ENCODE measurements around the gene TOP2B. TPM values are rescaled to one million over a fixed set of nuclear protein-coding genes. Genes with fewer than 3 reads are reported as not detected.

TOP2B gene
- total RNA-seq, 1 donor from 2014 or later: 20.0 TPM

DNA sequence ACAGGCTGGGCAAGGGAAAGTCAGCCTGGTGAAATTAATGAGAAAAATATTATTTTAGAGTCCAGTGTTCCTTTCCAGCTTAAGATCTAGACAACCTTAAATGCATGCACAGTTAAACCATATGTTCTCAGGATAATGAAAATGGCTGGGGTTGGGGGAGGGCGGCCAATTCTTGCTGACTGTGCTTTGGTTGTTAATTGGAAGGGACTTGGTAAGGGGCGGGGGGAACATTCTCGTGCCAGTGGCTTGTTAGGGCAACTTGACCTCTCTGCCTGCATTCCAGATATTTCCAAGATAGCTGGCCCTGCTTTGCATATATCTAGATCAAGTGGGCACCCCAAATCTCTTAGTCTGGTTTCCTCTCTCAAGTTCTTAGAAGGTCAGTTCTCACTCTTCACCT lies 112.5 kb downstream of the TOP2B start:
- H3K4me3 ChIP-seq: no peak overlapping the region
- intact Hi-C loops (cut with DNase I): no loop called here
- no peaks in the 10 kb centered on the region for H3K27me3 ChIP-seq
- DNase-seq (ENCODE audit: low spot score in 2 of 2): no peak
- peaks cover 0 to 2% of the 10 kb centered on the region in 2 donors for H3K4me1 ChIP-seq
- no peak overlapping the region for H3K27ac ChIP-seq
- no peaks in the 10 kb centered on the region for H3K36me3 ChIP-seq
- no peaks in the 10 kb centered on the region for H3K9me3 ChIP-seq
- TF ChIP-seq, protein P1, sequence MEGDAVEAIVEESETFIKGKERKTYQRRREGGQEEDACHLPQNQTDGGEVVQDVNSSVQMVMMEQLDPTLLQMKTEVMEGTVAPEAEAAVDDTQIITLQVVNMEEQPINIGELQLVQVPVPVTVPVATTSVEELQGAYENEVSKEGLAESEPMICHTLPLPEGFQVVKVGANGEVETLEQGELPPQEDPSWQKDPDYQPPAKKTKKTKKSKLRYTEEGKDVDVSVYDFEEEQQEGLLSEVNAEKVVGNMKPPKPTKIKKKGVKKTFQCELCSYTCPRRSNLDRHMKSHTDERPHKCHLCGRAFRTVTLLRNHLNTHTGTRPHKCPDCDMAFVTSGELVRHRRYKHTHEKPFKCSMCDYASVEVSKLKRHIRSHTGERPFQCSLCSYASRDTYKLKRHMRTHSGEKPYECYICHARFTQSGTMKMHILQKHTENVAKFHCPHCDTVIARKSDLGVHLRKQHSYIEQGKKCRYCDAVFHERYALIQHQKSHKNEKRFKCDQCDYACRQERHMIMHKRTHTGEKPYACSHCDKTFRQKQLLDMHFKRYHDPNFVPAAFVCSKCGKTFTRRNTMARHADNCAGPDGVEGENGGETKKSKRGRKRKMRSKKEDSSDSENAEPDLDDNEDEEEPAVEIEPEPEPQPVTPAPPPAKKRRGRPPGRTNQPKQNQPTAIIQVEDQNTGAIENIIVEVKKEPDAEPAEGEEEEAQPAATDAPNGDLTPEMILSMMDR (IDR thresholded peaks at IDR 0.05): no peak

- Histone ChIP-seq H3K9me3 (no peaks in the 10 kb centered on the region), H3K4me3 (no peak overlapping the region), H3K27ac (no peak overlapping the region), H3K27me3 (no peaks in the 10 kb centered on the region), H3K4me1 (no peaks in the 10 kb centered on the region), H3K36me3 (no peaks in the 10 kb centered on the region)
- intact Hi-C loops (cut with DNase I): no loop called here
- no peak for DNase-seq (ENCODE audit: low spot score in 2 of 2)
- TF ChIP-seq, protein P1 (IDR thresholded peaks at IDR 0.05): no peak
Measured at GRCh38 chr3:25548836-25549235, 115.9 kb downstream of the TOP2B start.

GRCh38 chr3:25547943-25548674 lies 116.6 kb downstream of the TOP2B start:
- no peaks in the 10 kb centered on the region for H3K9me3 ChIP-seq
- TF ChIP-seq, protein P1 (IDR thresholded peaks at IDR 0.05): no peak
- H3K4me1 ChIP-seq: no peaks in the 10 kb centered on the region
- H3K27ac ChIP-seq: no peak overlapping the region
- DNase-seq (ENCODE audit: low spot score in 2 of 2): no peak
- intact Hi-C loops (cut with DNase I): no loop called here
- H3K27me3 ChIP-seq: no peaks in the 10 kb centered on the region
- no peak overlapping the region for H3K4me3 ChIP-seq
- H3K36me3 ChIP-seq: no peaks in the 10 kb centered on the region

Other genes with a start within 250 kb of the TOP2B start
- gene RARB, start 236.6 kb downstream of the TOP2B start, total RNA-seq: 52.7 TPM
- 16.3 TPM for gene NGLY1, start 118.5 kb upstream of the TOP2B start, total RNA-seq
- not detected for gene OXSM, start 125.2 kb upstream of the TOP2B start, total RNA-seq

Data from ascending aorta (tissue), 2 donors.